CD4-positive, alpha-beta memory T cell (primary cell): ENCODE data around the gene NLRC3. TPM values are rescaled to one million over a fixed set of nuclear protein-coding genes. Genes with fewer than 3 reads are reported as not detected.
A peak's percentile ranks its signal among the peaks of the same experiment; 100 is the strongest.

ENCODE experiments used
- CTCF ChIA-PET: fragments of 350-600 bp; sonication (Branson Sonifier 250); formaldehyde crosslinking; loops from one replicate; lab custom pipeline; 2021; ENCODE audit warnings: inconsistent platforms; ENCODE audit not compliant: partially characterized antibody; lab: Charles Lee
- POLR2A ChIA-PET: fragments of 350-600 bp; sonication (Branson Sonifier 250); formaldehyde crosslinking; loops from one replicate; lab custom pipeline; 2021; ENCODE audit not compliant: partially characterized antibody; lab: Charles Lee
- DNase-seq, 5 donors: peaks; one replicate each; pipeline versions ENCODE4 v3.0.0 to v3.0.0-alpha.2; 2020 to 2022; ENCODE audit warnings: mixed read lengths in 1 of 5
- H3K27ac ChIP-seq: one replicate; pipeline ENCODE4 v1.7.0; 2013; ENCODE audit warnings: low read depth, low read length
- H3K27me3 ChIP-seq: 2 replicates; pipeline ENCODE4 v1.7.0; 2013; ENCODE audit warnings: mild to moderate bottlenecking, low read length, moderate library complexity; ENCODE audit not compliant: insufficient read depth
- H3K36me3 ChIP-seq: 2 replicates; pipeline ENCODE4 v1.7.0; 2013; ENCODE audit warnings: mild to moderate bottlenecking, low read length, moderate library complexity; ENCODE audit not compliant: insufficient read depth
- H3K4me1 ChIP-seq: 2 replicates; pipeline ENCODE4 v1.7.0; 2013; ENCODE audit warnings: mild to moderate bottlenecking, low read length, moderate library complexity; ENCODE audit not compliant: insufficient read depth
- H3K4me3 ChIP-seq, 2 donors: one replicate each; pipeline ENCODE4 v1.7.0; 2013; ENCODE audit warnings: low read length in 2 of 2, mild to moderate bottlenecking in 1 of 2
- H3K9me3 ChIP-seq, 2 donors: one replicate each; pipeline ENCODE4 v1.7.0; 2013; ENCODE audit warnings: low read length in 2 of 2, control low read depth in 1 of 2; ENCODE audit not compliant: control insufficient read depth in 1 of 2
- H3K27ac Mint-ChIP-seq, 7 donors: one replicate each; pipeline ENCODE4 v1.8.0; 2020 to 2021; ENCODE audit warnings: mixed read lengths in 7 of 7, mild to moderate bottlenecking in 6 of 7, inconsistent platforms in 3 of 7, moderate library complexity in 3 of 7
- H3K27me3 Mint-ChIP-seq, 2 donors: one replicate each; pipeline ENCODE4 v1.8.0; 2020 to 2021; ENCODE audit warnings: mixed read lengths in 2 of 2
- H3K36me3 Mint-ChIP-seq, 2 donors: one replicate each; pipeline ENCODE4 v1.8.0; 2020 to 2021; ENCODE audit warnings: mixed read lengths in 2 of 2, inconsistent platforms in 1 of 2, mild to moderate bottlenecking in 1 of 2
- H3K4me1 Mint-ChIP-seq, 4 donors: one replicate each; pipeline ENCODE4 v1.8.0; 2020 to 2021; ENCODE audit warnings: mixed read lengths in 4 of 4, mild to moderate bottlenecking in 1 of 4
- H3K4me3 Mint-ChIP-seq, 8 donors: one replicate each; pipeline ENCODE4 v1.8.0; 2020 to 2021; ENCODE audit warnings: mixed read lengths in 8 of 8, mild to moderate bottlenecking in 7 of 8, moderate library complexity in 6 of 8, inconsistent platforms in 3 of 8
- H3K9me3 Mint-ChIP-seq, 8 donors: one replicate each; pipeline ENCODE4 v1.8.0; 2020 to 2021; ENCODE audit warnings: mixed read lengths in 8 of 8, mild to moderate bottlenecking in 5 of 8, inconsistent platforms in 3 of 8, moderate library complexity in 1 of 8
- intact Hi-C: fragments of 100-400 bp; cut with micrococcal nuclease; formaldehyde crosslinking; loops from one replicate; pipeline ENCODE4 v1.15.1; 2023
- polyA plus RNA-seq, 2 donors: library from polyadenylated mRNA; unstranded; fragments of 300-500 nt; fragmentation: Illumina TruSeq; gene quantifications; one replicate each; pipeline ENCODE4 v1.2.3, GENCODE V29; 2021
- total RNA-seq, 2 experiments: library from RNA; stranded (reverse); gene quantifications; one replicate each; pipeline ENCODE4 v1.2.3, GENCODE V29; 2021

Gene NLRC3
- total and polyA plus RNA-seq, 4 experiments from 2014 or later = 13.1 to 111 (median 75.0) TPM

DNA sequence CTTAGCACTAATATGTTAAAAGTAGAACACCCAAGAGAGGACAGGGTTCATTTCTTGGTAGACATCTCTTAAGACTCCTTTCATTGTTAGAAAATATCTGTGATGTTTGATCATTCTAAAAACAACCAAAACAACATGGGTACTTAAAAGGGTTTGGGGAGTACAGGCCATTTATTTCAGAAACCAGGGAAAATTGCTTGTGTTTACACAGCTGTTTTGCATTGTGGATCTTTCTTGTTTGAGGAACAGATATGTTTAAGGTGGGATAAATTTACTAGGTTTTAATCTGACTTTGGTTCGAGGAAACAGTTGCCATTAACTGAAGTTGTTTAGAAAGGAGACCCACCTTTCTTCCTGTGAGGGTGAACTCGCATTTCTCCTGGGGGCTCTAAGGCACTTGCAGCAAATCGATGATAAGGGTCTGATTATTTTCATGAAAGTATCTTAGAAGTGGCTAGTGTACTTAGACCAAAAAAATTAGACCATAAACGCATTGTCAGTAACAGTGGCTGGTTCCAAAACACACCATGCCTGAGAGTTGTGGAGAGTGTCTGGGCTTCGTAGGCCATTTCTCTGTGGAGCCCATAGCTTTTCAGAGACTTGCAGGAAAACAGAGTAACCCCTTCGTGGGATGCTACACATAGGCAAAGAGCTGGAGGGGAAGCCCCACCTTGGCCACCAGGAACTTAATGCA, 58.8 kb downstream of the NLRC3 start:
- H3K27me3 ChIP-seq = no peaks in the 10 kb centered on the region
- ChIA-PET POLR2A (interaction anchor here (0.6 kb wide), 1 partner anchor 508 kb away, joined by 3 read pairs; no protein-coding TSS in a partner anchor), CTCF (no interaction called here)
- no peak overlapping the region for H3K4me3 ChIP-seq
- H3K36me3 ChIP-seq = peaks cover 45% of the 10 kb centered on the region
- Mint-ChIP-seq H3K27me3 (no peaks in the 10 kb centered on the region), H3K27ac (no peak overlapping the region), H3K36me3 (peaks cover 64 to 67% of the 10 kb centered on the region in 2 donors), H3K9me3 (no peaks in the 10 kb centered on the region), H3K4me3 (no peak overlapping the region), H3K4me1 (peaks cover 1 to 10% (median 5%) of the 10 kb centered on the region in 4 donors)
- no peaks in the 10 kb centered on the region for H3K4me1 ChIP-seq
- no peaks in the 10 kb centered on the region for H3K9me3 ChIP-seq
- H3K27ac ChIP-seq = no peak overlapping the region
- DNase-seq = no peak
- intact Hi-C loops = no loop called here

DNA sequence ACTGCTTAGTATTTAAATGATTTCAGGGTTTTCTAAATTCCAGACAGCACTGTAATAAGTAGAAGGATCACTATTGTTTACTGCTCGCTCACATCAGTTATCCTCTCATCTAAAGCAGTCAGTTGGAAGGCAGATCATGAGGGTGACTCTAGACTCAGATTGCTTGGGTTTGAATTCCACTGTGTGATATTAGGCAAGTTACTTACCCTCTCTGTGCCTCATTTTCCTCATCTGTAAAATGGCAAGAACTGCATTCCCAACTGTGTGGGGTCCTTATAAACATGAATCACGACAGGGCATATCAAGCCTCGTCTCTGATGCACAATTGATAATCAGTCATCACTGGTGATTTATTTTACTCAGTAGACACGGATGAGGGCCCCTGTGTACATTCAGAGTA, 61.3 kb downstream of the NLRC3 start:
- intact Hi-C loops = no loop called here
- Mint-ChIP-seq H3K27me3 (no peaks in the 10 kb centered on the region), H3K27ac (peak overlapping the region in 1 of 7 donors; percentile 22), H3K9me3 (no peaks in the 10 kb centered on the region), H3K4me3 (no peak overlapping the region), H3K36me3 (peaks cover 57 to 65% of the 10 kb centered on the region in 2 donors), H3K4me1 (peaks cover 7 to 23% (median 9%) of the 10 kb centered on the region in 4 donors)
- DNase-seq = no peak
- H3K27me3 ChIP-seq = no peaks in the 10 kb centered on the region
- H3K27ac ChIP-seq = no peak overlapping the region
- H3K4me1 ChIP-seq = peaks cover 14% of the 10 kb centered on the region
- POLR2A ChIA-PET = no interaction called here
- peaks cover 43% of the 10 kb centered on the region for H3K36me3 ChIP-seq
- CTCF ChIA-PET = no interaction called here
- no peak overlapping the region for H3K4me3 ChIP-seq
- H3K9me3 ChIP-seq = no peaks in the 10 kb centered on the region

DNA sequence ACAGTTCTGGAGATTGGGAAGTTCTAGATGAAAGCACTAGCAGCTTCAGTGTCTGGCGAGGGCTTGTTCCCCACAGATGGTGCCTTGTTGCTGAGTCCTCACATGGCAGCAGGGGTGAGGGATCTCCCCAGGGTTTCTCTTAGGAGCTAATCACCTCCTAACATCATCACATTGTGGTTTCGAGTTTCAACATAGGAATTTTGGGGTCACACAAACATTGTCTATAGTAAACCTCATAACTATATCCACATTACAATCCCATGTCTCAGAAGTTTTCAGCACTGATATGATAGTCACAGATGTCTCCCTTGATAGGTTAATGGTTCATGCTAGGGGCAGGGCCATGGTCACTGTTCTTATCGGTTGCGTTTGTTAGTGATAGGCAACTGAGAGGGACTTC, 62.6 kb downstream of the NLRC3 start:
- Mint-ChIP-seq H3K27ac (peak overlapping the region in 3 of 7 donors; percentile 42 to 76 (median 73)), H3K9me3 (no peaks in the 10 kb centered on the region), H3K27me3 (no peaks in the 10 kb centered on the region), H3K4me1 (peaks cover 15 to 36% (median 19%) of the 10 kb centered on the region in 4 donors), H3K4me3 (no peak overlapping the region), H3K36me3 (peaks cover 54 to 57% of the 10 kb centered on the region in 2 donors)
- Histone ChIP-seq H3K9me3 (no peaks in the 10 kb centered on the region), H3K27me3 (no peaks in the 10 kb centered on the region), H3K36me3 (peaks cover 39% of the 10 kb centered on the region), H3K4me3 (no peak overlapping the region), H3K4me1 (peaks cover 27% of the 10 kb centered on the region), H3K27ac (no peak overlapping the region)
- ChIA-PET POLR2A (no interaction called here), CTCF (no interaction called here)
- no peak for DNase-seq
- intact Hi-C loops = no loop called here

DNA sequence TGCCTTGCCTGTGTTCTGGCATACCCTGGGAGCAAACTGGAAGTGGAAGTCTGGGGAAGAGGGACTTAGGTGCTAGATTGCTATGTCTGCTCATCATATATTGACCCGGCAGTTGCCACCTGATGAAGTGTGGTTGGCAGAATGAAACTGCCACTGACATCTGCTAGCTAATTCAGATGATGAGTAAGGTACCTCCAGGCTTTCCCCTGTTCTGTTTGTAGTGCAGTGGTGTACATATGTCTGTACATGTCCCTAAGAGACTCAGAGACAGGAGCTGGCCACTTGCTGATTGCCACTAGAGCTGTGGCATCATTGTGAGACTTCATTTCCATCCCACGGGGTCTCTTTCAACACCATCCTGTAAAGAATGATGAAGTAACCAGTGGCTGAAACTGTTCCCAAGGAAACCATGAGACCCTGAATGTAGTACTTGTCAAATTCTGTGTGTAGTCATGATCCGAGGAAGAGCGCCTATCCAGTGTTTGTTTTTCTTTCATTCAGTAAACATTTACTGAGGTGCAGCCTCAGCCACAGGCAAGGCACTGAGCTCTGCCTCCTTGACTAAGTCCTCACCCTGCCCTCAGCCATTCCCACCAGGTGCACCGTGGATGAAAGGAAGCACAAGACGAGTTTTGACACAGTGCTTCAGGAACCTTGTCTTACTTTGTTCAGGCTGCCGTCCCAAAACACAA, 63.2 kb downstream of the NLRC3 start:
- H3K9me3 Mint-ChIP-seq = no peaks in the 10 kb centered on the region
- Histone ChIP-seq H3K4me1 (peaks cover 33% of the 10 kb centered on the region), H3K36me3 (peaks cover 33% of the 10 kb centered on the region), H3K27me3 (no peaks in the 10 kb centered on the region), H3K9me3 (no peaks in the 10 kb centered on the region), H3K4me3 (no peak overlapping the region), H3K27ac (no peak overlapping the region)
- H3K27me3 Mint-ChIP-seq = no peaks in the 10 kb centered on the region
- peaks cover 21 to 42% (median 25%) of the 10 kb centered on the region in 4 donors for H3K4me1 Mint-ChIP-seq
- POLR2A ChIA-PET = interaction anchor here (0.6 kb wide), 1 partner anchor 207 kb away, joined by 4 read pairs; no protein-coding TSS in a partner anchor
- no peak overlapping the region for H3K4me3 Mint-ChIP-seq
- peak overlapping the region in 6 of 7 donors; percentile 29 to 89 (median 64) for H3K27ac Mint-ChIP-seq
- peaks cover 48 to 56% of the 10 kb centered on the region in 2 donors for H3K36me3 Mint-ChIP-seq
- CTCF ChIA-PET = no interaction called here
- intact Hi-C loops = no loop called here
- no peak for DNase-seq

DNA sequence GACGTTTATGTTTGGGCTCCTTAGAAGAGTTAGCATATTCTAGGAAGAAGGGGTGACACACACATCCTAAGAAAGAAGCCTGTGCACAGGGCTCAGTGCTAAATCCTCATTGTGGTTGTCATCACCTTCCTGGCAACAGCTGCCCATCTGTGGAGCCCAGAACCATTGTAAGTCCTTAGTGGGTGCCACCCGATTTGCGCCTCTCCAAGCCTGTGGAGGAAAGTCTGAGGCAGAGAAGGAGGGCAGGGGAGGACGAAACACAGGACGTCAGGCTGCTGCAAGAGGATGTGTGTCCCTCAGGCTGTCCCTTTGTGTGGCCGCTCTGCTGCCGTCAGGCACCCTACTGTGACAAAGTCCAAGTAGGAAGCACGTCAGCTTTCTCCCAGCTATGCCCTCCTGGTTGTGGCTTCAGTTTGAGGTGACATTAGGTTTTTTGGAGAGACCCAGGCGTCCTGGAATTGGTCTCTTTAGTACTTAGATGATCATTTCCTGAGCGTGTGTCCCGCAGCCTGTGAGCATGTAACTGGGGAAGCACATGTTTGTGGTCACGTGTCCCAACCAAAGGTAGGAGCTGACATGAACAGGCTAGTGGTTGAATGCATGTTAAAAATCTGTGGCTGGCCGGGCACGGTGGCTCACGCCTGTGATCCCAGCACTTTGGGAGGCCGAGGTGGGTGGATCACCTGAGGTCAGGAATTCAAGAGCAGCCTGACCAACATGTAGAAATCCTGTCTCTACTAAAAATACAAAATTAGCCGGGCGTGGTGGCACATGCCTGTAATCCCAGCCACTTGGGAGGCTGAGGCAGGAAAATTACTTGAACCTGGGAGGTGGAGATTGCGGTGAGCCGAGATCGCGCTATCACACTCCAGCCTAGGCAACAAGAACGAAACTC, 65.7 kb downstream of the NLRC3 start:
- no peaks in the 10 kb centered on the region for H3K9me3 Mint-ChIP-seq
- intact Hi-C loops = no loop called here
- DNase-seq = no peak
- ChIA-PET POLR2A (interaction anchor here (0.6 to 1.3 kb wide), 4 partner anchors 11 to 67 kb away, joined by 3 to 5 read pairs (median 3); no protein-coding TSS in a partner anchor), CTCF (interaction anchor here (1.8 kb wide), 1 partner anchor 13 kb away, joined by 4 read pairs; no protein-coding TSS in a partner anchor)
- peaks cover 29 to 54% (median 37%) of the 10 kb centered on the region in 4 donors for H3K4me1 Mint-ChIP-seq
- H3K9me3 ChIP-seq = no peaks in the 10 kb centered on the region
- no peaks in the 10 kb centered on the region for H3K27me3 ChIP-seq
- H3K27ac ChIP-seq = peak overlapping the region; percentile 62
- peaks cover 47 to 54% of the 10 kb centered on the region in 2 donors for H3K36me3 Mint-ChIP-seq
- peak overlapping the region; percentile 50 to 98 (median 91) for H3K27ac Mint-ChIP-seq
- H3K36me3 ChIP-seq = peaks cover 32% of the 10 kb centered on the region
- H3K4me3 ChIP-seq = no peak overlapping the region
- no peaks in the 10 kb centered on the region for H3K27me3 Mint-ChIP-seq
- peaks cover 48% of the 10 kb centered on the region for H3K4me1 ChIP-seq
- H3K4me3 Mint-ChIP-seq = peak overlapping the region in 5 of 8 donors; percentile 21 to 65 (median 46)

DNA sequence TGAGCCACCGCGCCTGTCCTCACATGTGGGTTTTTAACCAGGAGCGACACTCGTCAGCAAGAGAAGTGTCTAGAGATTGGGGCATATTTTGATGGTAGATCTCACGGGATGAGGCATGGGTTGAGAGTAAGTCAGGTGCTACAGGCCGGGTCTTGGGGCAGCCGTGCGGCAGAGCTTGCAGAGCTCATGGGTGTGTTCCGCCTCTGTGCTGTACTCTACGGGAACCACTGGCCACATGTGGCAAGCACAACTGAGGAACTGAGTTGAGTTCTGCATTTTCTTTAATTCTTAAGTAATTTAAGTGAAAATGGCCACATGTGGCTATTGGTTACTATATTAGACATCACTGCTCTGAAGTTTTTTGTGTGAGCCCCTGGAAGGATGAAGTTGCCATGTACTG, 66.8 kb downstream of the NLRC3 start:
- no peaks in the 10 kb centered on the region for H3K27me3 Mint-ChIP-seq
- no peak overlapping the region for H3K4me3 ChIP-seq
- H3K27ac ChIP-seq = peak overlapping the region; percentile 62
- H3K9me3 ChIP-seq = no peaks in the 10 kb centered on the region
- no peaks in the 10 kb centered on the region for H3K27me3 ChIP-seq
- peaks cover 34 to 63% (median 43%) of the 10 kb centered on the region in 4 donors for H3K4me1 Mint-ChIP-seq
- H3K9me3 Mint-ChIP-seq = no peaks in the 10 kb centered on the region
- H3K36me3 Mint-ChIP-seq = peaks cover 47 to 54% of the 10 kb centered on the region in 2 donors
- ChIA-PET CTCF (interaction anchor here (1.4 to 1.9 kb wide), 5 partner anchors 9 to 29 kb away, joined by 3 to 7 read pairs (median 5); partner anchors contain the start of gene CLUAP1), POLR2A (interaction anchor here (0.8 to 1.9 kb wide), 7 partner anchors 10 to 352 kb away, joined by 3 to 28 read pairs (median 3); partner anchors contain the start of gene CLUAP1)
- peaks cover 23% of the 10 kb centered on the region for H3K36me3 ChIP-seq
- intact Hi-C loops = no loop called here
- H3K4me1 ChIP-seq = peaks cover 53% of the 10 kb centered on the region
- DNase-seq = no peak
- peak overlapping the region in 4 of 8 donors; percentile 42 to 64 (median 54) for H3K4me3 Mint-ChIP-seq
- H3K27ac Mint-ChIP-seq = peak overlapping the region; percentile 50 to 98 (median 91)
